HCT116 (cell line): ENCODE measurements around the gene SYMPK.

Source experiments
- CTCF ChIP-seq, 3 experiments: fragments of 200-600 bp in 1 of 3; sonication (generic) in 1 of 3; IDR thresholded peaks in 2 of 3; conservative IDR thresholded peaks in 1 of 3; 2 replicates each; pipeline ENCODE4 v1.5.1; 2012 to 2017; ENCODE audit warnings: low read depth in 2 of 3, low read length in 2 of 3, antibody characterized with exemption in 1 of 3, borderline replicate concordance in 1 of 3, control low read depth in 1 of 3, mild to moderate bottlenecking in 1 of 3, mixed read lengths in 1 of 3, mixed run types in 1 of 3, moderate library complexity in 1 of 3; ENCODE audit not compliant: insufficient read depth in 1 of 3
- EZH2 ChIP-seq: fragments of 200-600 bp; sonication (generic); IDR thresholded peaks from 2 replicates; pipeline ENCODE4 v1.6.1; 2017; ENCODE audit warnings: antibody characterized with exemption, mixed run types
- FOSL1 ChIP-seq: IDR thresholded peaks from 2 replicates; pipeline ENCODE4 v1.6.1; 2012; ENCODE audit warnings: low read depth
- MAX ChIP-seq: IDR thresholded peaks from 2 replicates; pipeline ENCODE4 v1.6.1; 2012
- POLR2A ChIP-seq: IDR thresholded peaks from 2 replicates; pipeline ENCODE4 v1.7.0; 2011; ENCODE audit warnings: borderline replicate concordance; ENCODE audit not compliant: insufficient read depth, insufficient read length; ENCODE audit errors: extremely low read depth
- POLR2AphosphoS5 ChIP-seq: IDR thresholded peaks from 2 replicates; pipeline ENCODE4 v1.6.1; 2011; ENCODE audit warnings: mild to moderate bottlenecking, low read depth, low read length, moderate library complexity
- RAD21 ChIP-seq: IDR thresholded peaks from 2 replicates; pipeline ENCODE4 v1.6.1; 2012; ENCODE audit warnings: low read depth, mild to moderate bottlenecking
- REST ChIP-seq: IDR thresholded peaks from 2 replicates; pipeline ENCODE4 v1.6.1; 2012; ENCODE audit warnings: low read depth
- TCF7L2 ChIP-seq: IDR thresholded peaks from 2 replicates; pipeline ENCODE4 v1.7.0; 2011; ENCODE audit warnings: borderline replicate concordance, inconsistent platforms; ENCODE audit not compliant: insufficient read depth, insufficient read length; ENCODE audit errors: extremely low read depth
- ZBTB33 ChIP-seq: IDR thresholded peaks from 2 replicates; pipeline ENCODE4 v1.6.1; 2011; ENCODE audit warnings: mild to moderate bottlenecking, low read length, moderate library complexity; ENCODE audit not compliant: insufficient replicate concordance; ENCODE audit errors: extremely low read depth
- ZNF274 ChIP-seq: fragments of 200-500 bp; sonication (Bioruptor generic); IDR thresholded peaks from 2 replicates; pipeline ENCODE4 v1.6.1; 2014; ENCODE audit warnings: mild to moderate bottlenecking, low read depth, low read length, inconsistent platforms

GRCh38 chr19:45878043-45878794 lies 15.3 kb upstream of the SYMPK start:
- TF ChIP-seq CTCF (IDR thresholded peaks at IDR 0.05 in 2 of 3, conservative IDR thresholded peaks at IDR 0.05 in 1 of 3; ENCODE audit: borderline replicate concordance in 1 of 3, insufficient read depth in 1 of 3, low read depth in 2 of 3, low read length in 2 of 3) (no peak), TCF7L2 (no peak), POLR2A (no peak), FOSL1 (no peak; the same call in 1 of the 2 replicates), ZNF274 (no peak), POLR2AphosphoS5 (no peak), EZH2 (no peak), ZBTB33 (no peak), MAX (peak; percentile 81), RAD21 (no peak), REST (no peak)
